Measurements from ENCODE around the gene AATK.

- TF ChIP-seq CTCF (IDR thresholded peaks at IDR 0.05) (no peak), POLR2AphosphoS5 (IDR thresholded peaks at IDR 0.05) (no peak)
Observed at GRCh38 chr17:81120695-81121621, 45.1 kb downstream of the AATK start.

All from suprapubic skin (tissue), 3 donors.